Fibroblast of the aortic adventitia (primary cell): ENCODE data around the gene SAA1. TPM values are rescaled to one million over a fixed set of nuclear protein-coding genes. Genes with fewer than 3 reads are reported as not detected.
"Not testable (repeated sequence)": the region's sequence is repeated elsewhere in the genome, so short reads cannot be mapped to it uniquely, and the experiment has no call there.

Source experiments
- DNase-seq: peaks from one replicate; pipeline ENCODE4 v3.0.0-alpha.2; 2010; ENCODE audit warnings: low read depth
- H3K4me3 ChIP-seq: 2 replicates; pipeline ENCODE4 v1.5.1; 2011; ENCODE audit warnings: low read depth, mild to moderate bottlenecking, control low read depth, low read length, moderate library complexity
- total RNA-seq: library from RNA; depleted of rRNA; stranded (reverse); fragments of >200 nt; gene quantifications from 2 replicates; pipeline ENCODE4 v1.2.3, GENCODE V29; 2012; ENCODE audit warnings: low replicate concordance
- TF ChIP-seq, protein P1 (sequence below): IDR thresholded peaks from 2 replicates; pipeline ENCODE4 v1.5.1; 2011; ENCODE audit warnings: mild to moderate bottlenecking, low read length, control low read depth, inconsistent platforms; ENCODE audit not compliant: insufficient read depth

Gene SAA1
- total RNA-seq, 1 donor = not detected

DNA sequence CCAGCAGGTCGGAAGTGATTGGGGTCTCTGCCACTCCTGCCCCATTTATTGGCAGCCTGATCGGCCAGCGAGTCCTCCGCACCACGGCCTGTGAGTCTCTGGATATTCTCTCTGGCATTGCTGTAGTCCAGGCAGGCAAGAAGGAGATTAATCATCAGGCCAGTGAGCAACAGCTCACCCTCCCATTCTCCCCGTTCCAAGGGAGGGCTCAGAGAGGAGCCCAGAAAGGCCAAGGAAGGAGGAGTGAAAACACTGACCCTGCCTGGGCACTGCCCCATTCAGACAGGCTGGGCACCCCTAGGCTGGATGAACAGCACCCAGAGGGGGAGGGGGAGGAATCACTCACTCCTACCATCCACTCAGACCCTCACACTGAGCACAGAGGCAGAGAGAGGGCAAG, 20.7 kb upstream of the SAA1 start:
- TF ChIP-seq, protein P1, sequence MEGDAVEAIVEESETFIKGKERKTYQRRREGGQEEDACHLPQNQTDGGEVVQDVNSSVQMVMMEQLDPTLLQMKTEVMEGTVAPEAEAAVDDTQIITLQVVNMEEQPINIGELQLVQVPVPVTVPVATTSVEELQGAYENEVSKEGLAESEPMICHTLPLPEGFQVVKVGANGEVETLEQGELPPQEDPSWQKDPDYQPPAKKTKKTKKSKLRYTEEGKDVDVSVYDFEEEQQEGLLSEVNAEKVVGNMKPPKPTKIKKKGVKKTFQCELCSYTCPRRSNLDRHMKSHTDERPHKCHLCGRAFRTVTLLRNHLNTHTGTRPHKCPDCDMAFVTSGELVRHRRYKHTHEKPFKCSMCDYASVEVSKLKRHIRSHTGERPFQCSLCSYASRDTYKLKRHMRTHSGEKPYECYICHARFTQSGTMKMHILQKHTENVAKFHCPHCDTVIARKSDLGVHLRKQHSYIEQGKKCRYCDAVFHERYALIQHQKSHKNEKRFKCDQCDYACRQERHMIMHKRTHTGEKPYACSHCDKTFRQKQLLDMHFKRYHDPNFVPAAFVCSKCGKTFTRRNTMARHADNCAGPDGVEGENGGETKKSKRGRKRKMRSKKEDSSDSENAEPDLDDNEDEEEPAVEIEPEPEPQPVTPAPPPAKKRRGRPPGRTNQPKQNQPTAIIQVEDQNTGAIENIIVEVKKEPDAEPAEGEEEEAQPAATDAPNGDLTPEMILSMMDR = no peak
- DNase-seq = peak; percentile 10
- no peak overlapping the region for H3K4me3 ChIP-seq

DNA sequence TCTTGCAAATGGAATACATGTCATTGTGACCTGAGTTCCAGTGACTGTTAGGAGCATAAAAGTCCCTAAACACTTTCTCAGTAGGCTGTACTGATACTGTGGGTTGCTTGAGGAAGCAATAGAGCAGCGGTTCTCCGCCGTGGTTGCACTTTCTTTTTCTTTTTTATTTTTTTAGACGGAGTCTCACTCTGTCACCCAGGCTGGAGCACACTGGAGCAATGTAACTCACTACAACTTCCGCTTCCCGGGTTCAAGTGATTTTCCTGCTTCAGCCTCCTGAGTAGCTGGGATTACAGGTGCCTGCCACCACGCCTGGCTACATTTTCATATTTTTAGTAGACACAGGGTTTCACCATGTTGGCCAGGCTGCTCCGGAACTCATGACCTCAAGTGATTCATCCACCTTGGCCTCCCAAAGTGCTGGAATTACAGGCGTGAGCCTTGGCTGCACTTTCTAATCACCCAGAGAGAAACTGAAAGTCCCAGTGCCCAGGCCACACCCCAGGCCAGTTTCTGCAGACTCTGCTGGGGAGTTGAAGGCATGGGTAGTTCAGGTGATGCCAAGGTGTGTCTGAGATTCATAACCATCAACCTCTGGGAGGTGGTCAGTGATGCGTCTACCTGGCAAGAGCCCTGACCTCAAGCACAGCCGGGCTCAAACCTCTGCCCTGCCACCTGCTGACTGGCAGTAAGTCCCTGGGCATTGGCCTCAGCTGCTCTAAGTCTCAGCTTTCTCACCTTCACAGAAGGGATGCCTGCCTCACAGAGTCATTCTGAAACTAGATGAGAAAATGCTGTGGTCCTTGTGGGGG, 19.5 kb upstream of the SAA1 start:
- not testable (repeated sequence) for DNase-seq, H3K4me3 ChIP-seq

DNA sequence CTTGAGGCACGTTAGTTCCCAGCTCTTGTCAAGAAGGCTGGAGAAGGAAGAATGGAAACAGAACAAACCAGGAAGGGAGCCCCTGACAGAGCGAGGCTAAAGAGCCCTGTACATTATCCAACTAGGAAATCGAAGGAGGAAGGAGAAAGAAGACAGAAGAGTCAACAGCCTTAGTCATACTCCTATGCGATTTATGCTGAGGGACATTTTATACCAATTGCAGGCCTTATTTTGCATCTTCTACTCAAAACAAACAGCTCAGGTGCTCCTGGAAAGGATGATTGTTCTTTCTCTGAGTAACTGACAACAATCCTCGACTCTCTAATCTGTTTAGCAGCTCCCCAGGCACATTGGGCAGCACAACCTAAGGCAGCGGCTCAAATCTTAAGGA, 18.9 kb upstream of the SAA1 start:
- DNase-seq, H3K4me3 ChIP-seq: not testable (repeated sequence)

DNA sequence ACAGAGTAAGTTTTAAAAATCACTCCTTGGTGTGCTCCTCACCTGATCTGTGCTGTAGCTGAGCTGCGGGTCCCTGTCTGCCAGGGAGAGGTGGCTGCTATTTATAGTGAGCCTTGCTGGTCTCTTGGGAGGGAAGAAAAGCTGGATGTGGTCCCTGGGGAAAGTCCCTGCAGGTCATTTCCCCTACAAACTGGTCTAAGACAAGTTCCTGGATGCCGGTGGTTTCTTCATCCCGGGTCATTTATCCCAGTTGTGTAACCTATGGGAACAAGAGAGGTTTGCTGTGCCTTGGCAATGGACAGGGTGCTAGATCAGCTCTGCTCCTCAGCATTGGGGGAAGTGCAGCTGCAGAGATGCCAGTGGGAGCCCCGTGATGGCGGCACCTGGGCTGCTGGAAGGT, 17.5 kb upstream of the SAA1 start, which contains the start of gene SAA2:
Gene SAA2, minus strand, starts transcription at position 108 of the 400 bp plus-strand sequence. CDS start 657 bp downstream, outside the sequence.
- no peak for DNase-seq
- TF ChIP-seq, protein P1 = no peak
- no peak within 1 kb of the TSS for H3K4me3 ChIP-seq

DNA sequence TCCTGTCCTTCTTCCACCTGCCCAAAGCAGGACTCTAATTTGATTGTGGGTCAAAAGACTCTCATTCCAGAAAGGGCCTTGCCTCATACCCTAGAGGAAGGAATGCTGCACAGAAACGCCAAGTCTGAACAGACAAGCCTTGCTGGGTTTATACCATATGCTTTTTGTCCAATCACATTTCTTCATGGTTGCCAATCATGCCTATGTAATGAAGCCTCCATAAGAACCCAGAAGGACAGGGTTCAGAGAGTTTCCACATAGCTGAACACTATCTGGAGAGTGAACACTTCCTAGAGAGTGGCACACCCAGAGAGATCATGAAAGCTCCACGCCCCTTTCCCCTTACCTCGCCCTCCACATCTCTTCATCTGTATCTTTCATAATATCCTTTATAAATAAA, 12.8 kb upstream of the SAA1 start:
- no peak overlapping the region for H3K4me3 ChIP-seq
- TF ChIP-seq, protein P1 = peak; percentile 1
- peak; percentile 6 for DNase-seq

DNA sequence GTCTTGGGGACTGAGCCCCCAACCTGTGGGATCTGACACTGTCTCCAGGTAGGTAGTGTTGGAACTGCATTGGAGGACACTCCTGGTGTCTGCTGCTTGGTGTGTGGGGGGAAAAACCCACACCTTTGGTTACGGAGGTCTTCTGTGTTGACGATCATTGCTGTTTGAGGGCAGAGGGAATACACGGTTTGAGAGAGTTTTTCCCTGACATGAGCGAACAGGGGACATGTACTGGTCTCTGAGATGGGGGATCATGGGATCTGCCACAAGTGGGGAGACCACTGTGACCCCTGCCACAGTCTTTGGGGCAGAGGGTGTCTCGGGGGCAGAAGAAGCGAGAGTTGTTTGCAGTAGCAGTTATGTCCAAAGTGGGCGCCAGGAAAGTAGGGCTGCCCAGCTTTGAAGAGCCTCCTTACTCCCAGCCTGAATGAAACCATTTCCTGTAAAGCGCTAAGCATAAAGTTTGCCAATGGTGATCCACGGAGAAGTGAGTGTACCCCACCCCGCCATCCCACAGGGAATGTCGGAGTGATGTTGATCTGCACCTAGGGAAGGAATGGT, 12.2 kb upstream of the SAA1 start:
- TF ChIP-seq, protein P1 = no peak
- DNase-seq = no peak
- no peak overlapping the region for H3K4me3 ChIP-seq

DNA sequence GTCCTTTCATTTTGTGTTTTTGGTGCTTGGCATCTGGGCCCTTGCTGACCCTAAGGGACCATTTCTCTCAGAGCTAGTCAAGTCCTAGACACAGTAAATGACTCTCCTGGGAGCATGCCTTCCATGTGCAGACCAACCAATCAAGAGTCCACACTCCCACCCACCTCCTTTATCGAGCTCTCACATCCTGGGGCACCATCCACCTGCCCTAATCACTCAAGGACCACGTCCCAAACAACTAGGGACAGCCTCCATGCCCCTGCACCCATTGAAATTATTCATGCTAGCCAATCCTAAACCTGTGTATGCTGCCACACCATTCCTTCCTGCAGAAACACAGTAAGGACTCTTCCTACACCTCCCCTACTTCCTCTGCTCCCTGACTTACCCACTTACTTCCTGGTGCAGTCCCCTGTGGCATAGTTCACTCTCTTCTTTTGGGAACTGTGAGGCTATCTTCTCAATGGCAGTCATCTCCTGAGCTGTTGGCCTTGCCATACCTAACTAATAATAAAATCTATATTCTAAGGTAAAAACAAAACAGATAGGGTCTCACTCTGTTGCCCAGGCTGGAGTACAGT, 11.2 kb upstream of the SAA1 start:
- no peak overlapping the region for H3K4me3 ChIP-seq
- DNase-seq = no peak
- TF ChIP-seq, protein P1 = no peak
